CD4-positive, alpha-beta memory T cell (primary cell): ENCODE results near the gene RIN3. TPM values are rescaled to one million over a fixed set of nuclear protein-coding genes. Genes with fewer than 3 reads are reported as not detected.
"Not testable (repeated sequence)": the region's sequence is repeated elsewhere in the genome, so short reads cannot be mapped to it uniquely, and the experiment has no call there.

Experiments used
- CTCF ChIA-PET: fragments of 350-600 bp; sonication (Branson Sonifier 250); formaldehyde crosslinking; loops from one replicate; lab custom pipeline; 2021; ENCODE audit warnings: inconsistent platforms; ENCODE audit not compliant: partially characterized antibody; lab: Charles Lee
- POLR2A ChIA-PET: fragments of 350-600 bp; sonication (Branson Sonifier 250); formaldehyde crosslinking; loops from one replicate; lab custom pipeline; 2021; ENCODE audit not compliant: partially characterized antibody; lab: Charles Lee
- DNase-seq, 5 donors: peaks; one replicate each; pipeline versions ENCODE4 v3.0.0 to v3.0.0-alpha.2; 2020 to 2022; ENCODE audit warnings: mixed read lengths in 1 of 5
- H3K27ac ChIP-seq: one replicate; pipeline ENCODE4 v1.7.0; 2013; ENCODE audit warnings: low read depth, low read length
- H3K27me3 ChIP-seq: 2 replicates; pipeline ENCODE4 v1.7.0; 2013; ENCODE audit warnings: mild to moderate bottlenecking, low read length, moderate library complexity; ENCODE audit not compliant: insufficient read depth
- H3K36me3 ChIP-seq: 2 replicates; pipeline ENCODE4 v1.7.0; 2013; ENCODE audit warnings: mild to moderate bottlenecking, low read length, moderate library complexity; ENCODE audit not compliant: insufficient read depth
- H3K4me1 ChIP-seq: 2 replicates; pipeline ENCODE4 v1.7.0; 2013; ENCODE audit warnings: mild to moderate bottlenecking, low read length, moderate library complexity; ENCODE audit not compliant: insufficient read depth
- H3K4me3 ChIP-seq, 2 donors: one replicate each; pipeline ENCODE4 v1.7.0; 2013; ENCODE audit warnings: low read length in 2 of 2, mild to moderate bottlenecking in 1 of 2
- H3K9me3 ChIP-seq, 2 donors: one replicate each; pipeline ENCODE4 v1.7.0; 2013; ENCODE audit warnings: low read length in 2 of 2, control low read depth in 1 of 2; ENCODE audit not compliant: control insufficient read depth in 1 of 2
- H3K27ac Mint-ChIP-seq, 7 donors: one replicate each; pipeline ENCODE4 v1.8.0; 2020 to 2021; ENCODE audit warnings: mixed read lengths in 7 of 7, mild to moderate bottlenecking in 6 of 7, inconsistent platforms in 3 of 7, moderate library complexity in 3 of 7
- H3K27me3 Mint-ChIP-seq, 2 donors: one replicate each; pipeline ENCODE4 v1.8.0; 2020 to 2021; ENCODE audit warnings: mixed read lengths in 2 of 2
- H3K36me3 Mint-ChIP-seq, 2 donors: one replicate each; pipeline ENCODE4 v1.8.0; 2020 to 2021; ENCODE audit warnings: mixed read lengths in 2 of 2, inconsistent platforms in 1 of 2, mild to moderate bottlenecking in 1 of 2
- H3K4me1 Mint-ChIP-seq, 4 donors: one replicate each; pipeline ENCODE4 v1.8.0; 2020 to 2021; ENCODE audit warnings: mixed read lengths in 4 of 4, mild to moderate bottlenecking in 1 of 4
- H3K4me3 Mint-ChIP-seq, 8 donors: one replicate each; pipeline ENCODE4 v1.8.0; 2020 to 2021; ENCODE audit warnings: mixed read lengths in 8 of 8, mild to moderate bottlenecking in 7 of 8, moderate library complexity in 6 of 8, inconsistent platforms in 3 of 8
- H3K9me3 Mint-ChIP-seq, 8 donors: one replicate each; pipeline ENCODE4 v1.8.0; 2020 to 2021; ENCODE audit warnings: mixed read lengths in 8 of 8, mild to moderate bottlenecking in 5 of 8, inconsistent platforms in 3 of 8, moderate library complexity in 1 of 8
- intact Hi-C: fragments of 100-400 bp; cut with micrococcal nuclease; formaldehyde crosslinking; loops from one replicate; pipeline ENCODE4 v1.15.1; 2023
- polyA plus RNA-seq, 2 donors: library from polyadenylated mRNA; unstranded; fragments of 300-500 nt; fragmentation: Illumina TruSeq; gene quantifications; one replicate each; pipeline ENCODE4 v1.2.3, GENCODE V29; 2021
- total RNA-seq, 2 experiments: library from RNA; stranded (reverse); gene quantifications; one replicate each; pipeline ENCODE4 v1.2.3, GENCODE V29; 2021

RIN3 gene
- total and polyA plus RNA-seq, 4 experiments from 2014 or later, result 4.0 to 74.9 (median 45.9) TPM

- Mint-ChIP-seq H3K27me3 (no peaks in the 10 kb centered on the region), H3K9me3 (no peaks in the 10 kb centered on the region), H3K4me3 (peak overlapping the region in 1 of 8 donors; percentile 26), H3K4me1 (peaks cover 22 to 54% (median 37%) of the 10 kb centered on the region in 4 donors), H3K36me3 (peaks cover 57 to 80% of the 10 kb centered on the region in 2 donors), H3K27ac (peak overlapping the region in 3 of 7 donors; percentile 22 to 37 (median 30))
- CTCF ChIA-PET, result interaction anchor here (0.6 to 0.7 kb wide), 2 partner anchors 13 to 64 kb away, joined by 3 read pairs; no protein-coding TSS in a partner anchor
- DNase-seq, result no peak
- Histone ChIP-seq H3K27ac (no peak overlapping the region), H3K9me3 (no peaks in the 10 kb centered on the region), H3K4me3 (no peak overlapping the region), H3K27me3 (no peaks in the 10 kb centered on the region), H3K36me3 (peaks cover 56% of the 10 kb centered on the region), H3K4me1 (peaks cover 43% of the 10 kb centered on the region)
- POLR2A ChIA-PET, result interaction anchor here (0.6 to 0.7 kb wide), 2 partner anchors 28 to 62 kb away, joined by 3 read pairs; no protein-coding TSS in a partner anchor
- intact Hi-C loops, result no loop called here
Observed at GRCh38 chr14:92677955-92678354, 164.4 kb downstream of the RIN3 start.

- POLR2A ChIA-PET, result no interaction called here
Observed at GRCh38 chr14:92678766-92679165, 165.2 kb downstream of the RIN3 start.

GRCh38 chr14:92679246-92679645 lies 165.7 kb downstream of the RIN3 start:
- H3K4me3 ChIP-seq, result no peak overlapping the region
- intact Hi-C loops, result no loop called here
- H3K4me3 Mint-ChIP-seq, result no peak overlapping the region
- H3K27me3 ChIP-seq, result no peaks in the 10 kb centered on the region
- no peak for DNase-seq
- POLR2A ChIA-PET, result interaction anchor here (0.5 kb wide), 1 partner anchor 75 kb away, joined by 6 read pairs; no protein-coding TSS in a partner anchor
- peak overlapping the region in 4 of 7 donors; percentile 29 to 81 (median 48) for H3K27ac Mint-ChIP-seq
- CTCF ChIA-PET, result interaction anchor here (1.1 to 4.9 kb wide), 4 partner anchors 13 to 65 kb away, joined by 3 to 59 read pairs (median 4); no protein-coding TSS in a partner anchor
- peaks cover 21 to 49% (median 34%) of the 10 kb centered on the region in 4 donors for H3K4me1 Mint-ChIP-seq
- peaks cover 39% of the 10 kb centered on the region for H3K4me1 ChIP-seq
- H3K36me3 Mint-ChIP-seq, result peaks cover 57 to 80% of the 10 kb centered on the region in 2 donors
- H3K36me3 ChIP-seq, result peaks cover 48% of the 10 kb centered on the region
- no peaks in the 10 kb centered on the region for H3K9me3 Mint-ChIP-seq
- H3K27ac ChIP-seq, result no peak overlapping the region
- no peaks in the 10 kb centered on the region for H3K27me3 Mint-ChIP-seq
- H3K9me3 ChIP-seq, result no peaks in the 10 kb centered on the region

More at GRCh38 chr14:92678766-92679165, 165.2 kb downstream of the RIN3 start:
- H3K4me1 ChIP-seq, result peaks cover 43% of the 10 kb centered on the region
- no peaks in the 10 kb centered on the region for H3K27me3 ChIP-seq
- H3K36me3 Mint-ChIP-seq, result peaks cover 57 to 81% of the 10 kb centered on the region in 2 donors
- H3K4me3 Mint-ChIP-seq, result no peak overlapping the region
- peaks cover 21 to 50% (median 36%) of the 10 kb centered on the region in 4 donors for H3K4me1 Mint-ChIP-seq
- H3K9me3 ChIP-seq, result no peaks in the 10 kb centered on the region
- no peaks in the 10 kb centered on the region for H3K9me3 Mint-ChIP-seq
- H3K27ac ChIP-seq, result no peak overlapping the region
- no peak for DNase-seq
- no peak overlapping the region for H3K4me3 ChIP-seq
- peaks cover 53% of the 10 kb centered on the region for H3K36me3 ChIP-seq
- no peaks in the 10 kb centered on the region for H3K27me3 Mint-ChIP-seq
- intact Hi-C loops, result no loop called here
- CTCF ChIA-PET, result interaction anchor here (1.1 kb wide), 1 partner anchor 25 kb away, joined by 4 read pairs; no protein-coding TSS in a partner anchor
- H3K27ac Mint-ChIP-seq, result no peak overlapping the region

- H3K27me3 ChIP-seq, H3K4me3 Mint-ChIP-seq, DNase-seq, H3K9me3 Mint-ChIP-seq, H3K9me3 ChIP-seq, H3K4me3 ChIP-seq, H3K27me3 Mint-ChIP-seq, H3K27ac ChIP-seq: not testable (repeated sequence)
- POLR2A ChIA-PET, result interaction anchor here (1.1 to 2.3 kb wide), 4 partner anchors 29 to 167 kb away, joined by 3 to 17 read pairs (median 7); no protein-coding TSS in a partner anchor
- Mint-ChIP-seq H3K36me3 (peaks cover 54 to 76% of the 10 kb centered on the region in 2 donors), H3K4me1 (peaks cover 19 to 42% (median 31%) of the 10 kb centered on the region in 4 donors), H3K27ac (peak overlapping the region in 4 of 7 donors; percentile 4 to 81 (median 24))
- Histone ChIP-seq H3K36me3 (peaks cover 47% of the 10 kb centered on the region), H3K4me1 (peaks cover 34% of the 10 kb centered on the region)
- CTCF ChIA-PET, result interaction anchor here (0.6 to 4.9 kb wide), 9 partner anchors 10 to 1840 kb away, joined by 3 to 59 read pairs (median 4); no protein-coding TSS in a partner anchor
- intact Hi-C loops, result loop anchor here (5.0 to 10.0 kb wide), 3 partner anchors 168 to 546 kb away; partner anchors contain the start of gene RIN3
Observed at GRCh38 chr14:92680330-92680729, 166.7 kb downstream of the RIN3 start.

- Mint-ChIP-seq H3K9me3 (no peaks in the 10 kb centered on the region), H3K27me3 (no peaks in the 10 kb centered on the region), H3K36me3 (peaks cover 55 to 77% of the 10 kb centered on the region in 2 donors), H3K4me1 (peaks cover 14 to 35% (median 25%) of the 10 kb centered on the region in 4 donors), H3K27ac (peak overlapping the region; percentile 81 to 90 (median 88)), H3K4me3 (peak overlapping the region in 3 of 8 donors; percentile 13 to 59 (median 43))
- DNase-seq, result peak; percentile 68 to 74 (median 72)
- intact Hi-C loops, result loop anchor here (1.0 to 10.0 kb wide), 6 partner anchors 30 to 546 kb away; partner anchors contain the start of gene RIN3
- peaks cover 52% of the 10 kb centered on the region for H3K36me3 ChIP-seq
- H3K4me1 ChIP-seq, result peaks cover 27% of the 10 kb centered on the region
- ChIA-PET POLR2A (interaction anchor here (1.1 to 2.3 kb wide), 5 partner anchors 11 to 168 kb away, joined by 3 to 17 read pairs (median 3); no protein-coding TSS in a partner anchor), CTCF (interaction anchor here (0.6 to 4.9 kb wide), 19 partner anchors 10 to 1841 kb away, joined by 3 to 59 read pairs (median 4); no protein-coding TSS in a partner anchor)
- H3K4me3 ChIP-seq, result no peak overlapping the region
- H3K27ac ChIP-seq, result peak overlapping the region; percentile 23
- no peaks in the 10 kb centered on the region for H3K27me3 ChIP-seq
- H3K9me3 ChIP-seq, result no peaks in the 10 kb centered on the region
Observed at GRCh38 chr14:92680781-92681650, 167.4 kb downstream of the RIN3 start.

- intact Hi-C loops, result loop anchor here (5.0 to 10.0 kb wide), 3 partner anchors 171 to 548 kb away; partner anchors contain the start of gene RIN3
- H3K4me3 ChIP-seq, result no peak overlapping the region
- Mint-ChIP-seq H3K4me3 (no peak overlapping the region), H3K27ac (no peak overlapping the region), H3K9me3 (no peaks in the 10 kb centered on the region), H3K36me3 (peaks cover 40 to 64% of the 10 kb centered on the region in 2 donors), H3K4me1 (peaks cover 3 to 16% (median 10%) of the 10 kb centered on the region in 4 donors), H3K27me3 (no peaks in the 10 kb centered on the region)
- H3K9me3 ChIP-seq, result no peaks in the 10 kb centered on the region
- H3K27ac ChIP-seq, result no peak overlapping the region
- H3K4me1 ChIP-seq, result peaks cover 12% of the 10 kb centered on the region
- ChIA-PET CTCF (interaction anchor here (0.7 to 4.9 kb wide), 13 partner anchors 7 to 193 kb away, joined by 3 to 59 read pairs (median 3); no protein-coding TSS in a partner anchor), POLR2A (no interaction called here)
- DNase-seq, result no peak
- no peaks in the 10 kb centered on the region for H3K27me3 ChIP-seq
- H3K36me3 ChIP-seq, result peaks cover 42% of the 10 kb centered on the region
Observed at GRCh38 chr14:92683041-92683440, 169.5 kb downstream of the RIN3 start.
